EL (cell line): ENCODE data around the gene PMEPA1.

Experiments used
- DNase-seq: peaks from one replicate; pipeline ENCODE4 v3.0.0-alpha.2; 2016

The PMEPA1 gene

GRCh38 chr20:57619051-57619831 lies 90.6 kb downstream of the PMEPA1 start:
- no peak for DNase-seq

- DNase-seq, result no peak
These were observed 91.1 kb downstream of the PMEPA1 start for GRCh38 chr20:57618764-57619050.

GRCh38 chr20:57618091-57618763 lies 91.6 kb downstream of the PMEPA1 start:
- DNase-seq, result peak; percentile 19

GRCh38 chr20:57617079-57617795 lies 92.6 kb downstream of the PMEPA1 start:
- no peak for DNase-seq

GRCh38 chr20:57616143-57616951 lies 93.5 kb downstream of the PMEPA1 start:
- DNase-seq, result no peak

GRCh38 chr20:57615445-57615811 lies 94.4 kb downstream of the PMEPA1 start:
- no peak for DNase-seq

GRCh38 chr20:57614490-57615444 lies 95.0 kb downstream of the PMEPA1 start:
- DNase-seq, result no peak

- no peak for DNase-seq
These were observed 96.3 kb downstream of the PMEPA1 start for GRCh38 chr20:57613481-57613921.

GRCh38 chr20:57612916-57613315 lies 96.9 kb downstream of the PMEPA1 start:
- DNase-seq, result no peak

GRCh38 chr20:57612436-57612835 lies 97.4 kb downstream of the PMEPA1 start:
- no peak for DNase-seq

- no peak for DNase-seq
These were observed 98.1 kb downstream of the PMEPA1 start for GRCh38 chr20:57611586-57612311.

- DNase-seq, result no peak
These were observed 99.4 kb downstream of the PMEPA1 start for GRCh38 chr20:57610261-57610952.

- no peak for DNase-seq
These were observed 100.0 kb downstream of the PMEPA1 start for GRCh38 chr20:57609842-57610167.

GRCh38 chr20:57609086-57609841 lies 100.6 kb downstream of the PMEPA1 start:
- DNase-seq, result no peak

GRCh38 chr20:57608516-57608915 lies 101.3 kb downstream of the PMEPA1 start:
- DNase-seq, result no peak

- no peak for DNase-seq
These were observed 103.9 kb downstream of the PMEPA1 start for GRCh38 chr20:57605878-57606277.

- DNase-seq, result no peak
These were observed 104.8 kb downstream of the PMEPA1 start for GRCh38 chr20:57605045-57605444.

GRCh38 chr20:57603120-57603519 lies 106.7 kb downstream of the PMEPA1 start:
- no peak for DNase-seq

GRCh38 chr20:57601737-57602136 lies 108.1 kb downstream of the PMEPA1 start:
- no peak for DNase-seq

- peak; percentile 23 for DNase-seq
These were observed 108.6 kb downstream of the PMEPA1 start for GRCh38 chr20:57601211-57601570.
